Skin epidermis (tissue), 12 donors: ENCODE measurements around the gene MAB21L2.

ENCODE experiments used
- H3K27ac ChIP-seq, 21 experiments: fragments of 200-600 bp; sonication (generic) in 11 of 21; one replicate each; pipeline ENCODE4 v1.5.0; 2020; ENCODE audit warnings: mild to moderate bottlenecking in 3 of 21, inconsistent platforms in 2 of 21, moderate library complexity in 2 of 21
- H3K4me3 ChIP-seq, 7 experiments: fragments of 200-600 bp; sonication (generic) in 2 of 7; one replicate each; pipeline ENCODE4 v1.5.0; 2020; ENCODE audit warnings: inconsistent platforms in 2 of 7, mild to moderate bottlenecking in 2 of 7, moderate library complexity in 1 of 7

MAB21L2 gene

DNA sequence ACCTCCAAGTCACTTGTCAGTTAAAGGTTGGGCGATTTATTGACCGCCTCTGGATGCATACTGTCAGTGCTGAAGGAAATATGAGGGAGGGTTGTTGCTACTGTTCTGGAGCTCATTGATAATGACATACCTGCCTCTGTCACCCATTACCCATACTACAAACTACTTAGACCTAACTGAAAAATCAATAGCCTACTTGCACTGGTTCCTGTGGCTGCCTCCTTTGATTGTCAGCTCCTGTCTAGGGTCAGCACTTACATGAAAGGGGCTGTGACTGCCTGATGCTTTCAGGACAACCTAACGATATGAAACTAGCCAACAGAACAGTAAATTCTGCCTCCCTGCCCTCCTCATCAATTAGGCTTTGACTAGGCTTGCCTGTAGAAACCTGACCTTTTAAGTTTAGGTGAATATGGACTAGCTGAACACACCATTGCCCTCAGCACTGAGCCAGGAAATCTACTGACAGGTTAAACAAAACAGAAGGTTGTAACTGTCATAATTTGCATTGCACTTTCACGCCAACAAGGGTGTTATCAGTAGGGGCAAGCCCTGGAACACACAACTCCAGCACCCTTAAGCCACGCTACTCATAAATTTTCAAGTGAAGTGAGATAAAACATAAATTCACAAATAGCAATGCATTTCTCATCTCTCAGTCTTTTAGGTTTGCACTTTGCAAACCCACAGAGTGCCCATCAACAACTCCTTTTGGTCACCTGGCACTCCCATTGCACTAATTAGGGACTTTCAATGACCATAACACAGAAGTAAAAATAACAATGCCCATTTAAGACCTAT is 9.0 kb upstream of the MAB21L2 start:
- no peak overlapping the region for H3K27ac ChIP-seq
- no peak overlapping the region for H3K4me3 ChIP-seq

DNA sequence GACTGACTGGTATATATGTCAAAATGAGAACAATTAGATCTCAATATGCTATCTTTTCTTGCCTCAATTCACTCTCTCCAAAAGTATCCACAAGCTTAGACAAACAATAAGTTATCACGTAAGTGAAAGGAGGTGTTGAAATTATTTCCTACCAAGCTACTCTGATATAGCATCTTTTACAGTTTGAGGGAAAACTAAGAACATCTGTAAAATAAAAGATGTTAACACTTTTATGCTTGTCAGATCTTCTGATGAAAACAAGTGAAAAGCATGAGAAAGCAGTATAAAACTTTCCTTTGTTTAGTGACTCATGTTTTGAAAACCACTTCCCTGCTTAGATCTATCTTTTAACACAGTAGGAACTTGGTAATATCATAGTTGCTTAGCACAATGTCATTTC is 8.4 kb upstream of the MAB21L2 start:
- Histone ChIP-seq H3K4me3 (no peak overlapping the region), H3K27ac (no peak overlapping the region)

DNA sequence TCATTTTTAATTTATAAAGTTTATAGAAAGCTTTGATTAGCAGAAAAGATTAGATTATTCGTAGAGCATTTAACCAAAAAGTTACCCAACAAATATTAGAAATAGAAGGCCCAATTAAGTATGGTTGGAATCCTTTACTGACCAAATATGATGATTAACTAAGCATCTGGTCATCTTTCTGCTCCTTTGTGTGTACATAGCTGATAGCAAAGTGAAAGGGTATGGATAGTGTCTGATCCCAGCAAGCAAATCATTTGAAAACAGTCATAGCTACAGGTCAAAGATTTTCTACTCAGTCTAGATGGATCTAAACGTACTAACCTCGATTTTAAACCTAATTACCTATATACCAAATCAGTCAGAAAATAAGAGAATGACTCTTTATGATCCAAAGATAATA is 7.3 kb upstream of the MAB21L2 start:
- H3K27ac ChIP-seq: no peak overlapping the region
- no peak overlapping the region for H3K4me3 ChIP-seq

DNA sequence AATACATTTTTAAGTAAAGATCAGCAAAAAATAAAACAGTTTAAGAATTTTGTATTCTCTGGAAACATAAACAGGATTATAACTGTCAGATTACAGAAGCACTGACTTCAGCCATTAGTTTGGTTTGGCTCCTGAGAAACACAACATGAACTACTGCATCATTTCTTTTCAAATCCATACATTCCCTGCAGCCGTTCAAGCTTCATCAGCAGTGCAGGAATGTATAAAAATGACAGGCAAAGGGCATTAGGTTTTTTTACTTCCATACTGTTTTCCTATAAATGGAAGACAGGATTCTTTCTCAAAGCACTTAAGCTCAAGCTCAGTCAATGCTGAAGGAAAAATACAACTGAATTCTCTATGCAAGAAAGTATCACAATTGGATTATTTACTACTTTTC is 4.2 kb upstream of the MAB21L2 start:
- H3K27ac ChIP-seq: no peak overlapping the region
- no peak overlapping the region for H3K4me3 ChIP-seq

DNA sequence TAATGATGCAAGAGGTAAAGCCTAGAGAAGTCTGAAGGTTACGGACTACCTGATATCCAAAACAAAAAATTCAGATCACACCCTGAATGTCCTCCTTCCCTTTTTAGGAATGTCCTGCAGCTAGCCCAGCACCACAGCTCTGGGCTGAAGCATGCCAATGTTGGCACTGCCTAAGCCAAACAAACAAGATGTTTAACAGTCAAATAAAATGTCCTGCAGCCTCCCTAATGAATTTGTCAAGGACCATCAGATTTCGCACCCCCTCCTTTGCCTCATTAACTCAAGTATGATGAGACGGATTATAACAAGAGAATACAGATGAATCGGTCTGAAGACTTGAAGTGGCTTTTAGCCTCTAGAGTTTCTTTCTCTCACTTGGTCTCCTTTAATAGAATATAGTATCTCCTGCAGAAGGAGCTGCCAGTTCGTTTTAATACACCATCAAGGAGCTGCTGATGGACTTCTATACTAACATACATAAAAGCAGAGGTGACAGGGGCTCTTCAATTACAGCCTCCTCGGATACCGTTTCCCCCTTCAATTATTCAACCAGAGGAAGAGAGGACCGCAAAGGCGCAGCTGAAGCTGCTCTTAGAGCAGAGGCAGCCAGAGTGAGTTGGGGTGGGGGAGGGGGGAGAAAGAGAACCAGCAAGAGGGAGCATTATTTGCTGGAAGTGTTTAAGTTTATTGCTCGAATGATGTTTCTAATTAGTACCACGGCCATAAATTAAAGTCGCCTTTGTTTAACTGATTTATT is 3.0 kb upstream of the MAB21L2 start:
- Histone ChIP-seq H3K4me3 (no peak overlapping the region), H3K27ac (no peak overlapping the region)

DNA sequence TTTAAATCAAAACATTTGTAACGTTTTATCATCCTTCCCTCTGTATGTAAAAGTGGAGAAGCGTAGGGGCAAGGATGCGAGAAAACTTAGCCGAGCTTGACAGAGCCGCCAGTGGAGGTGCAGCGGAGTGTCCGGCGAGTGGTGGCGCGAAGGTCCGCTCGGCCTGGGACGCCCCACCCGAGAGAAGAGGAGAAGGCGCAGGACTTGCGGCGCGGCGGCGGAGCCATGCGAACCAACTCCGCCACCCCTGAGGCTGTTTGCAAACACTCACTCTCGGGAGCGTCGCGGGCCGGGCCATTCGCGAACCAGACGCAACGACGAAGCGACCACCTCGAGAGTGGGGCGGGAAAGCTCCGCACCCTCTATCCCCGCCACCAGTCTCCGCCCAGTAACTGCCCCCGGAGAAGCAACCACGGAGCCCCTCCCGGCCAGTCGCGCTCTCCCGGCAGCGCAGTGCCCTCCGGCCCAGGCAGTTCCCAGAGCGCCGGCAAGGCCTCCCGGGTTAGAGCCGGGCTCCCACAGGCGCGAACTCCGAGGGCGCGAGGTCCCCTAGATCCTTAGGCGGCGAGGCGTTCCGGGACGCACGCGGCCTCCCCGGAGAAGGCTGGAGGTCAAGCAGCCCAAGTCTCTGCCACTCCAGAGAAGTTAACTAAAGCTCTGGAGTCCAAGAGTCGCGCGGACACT is 2.3 kb upstream of the MAB21L2 start:
- H3K27ac ChIP-seq: no peak overlapping the region

DNA sequence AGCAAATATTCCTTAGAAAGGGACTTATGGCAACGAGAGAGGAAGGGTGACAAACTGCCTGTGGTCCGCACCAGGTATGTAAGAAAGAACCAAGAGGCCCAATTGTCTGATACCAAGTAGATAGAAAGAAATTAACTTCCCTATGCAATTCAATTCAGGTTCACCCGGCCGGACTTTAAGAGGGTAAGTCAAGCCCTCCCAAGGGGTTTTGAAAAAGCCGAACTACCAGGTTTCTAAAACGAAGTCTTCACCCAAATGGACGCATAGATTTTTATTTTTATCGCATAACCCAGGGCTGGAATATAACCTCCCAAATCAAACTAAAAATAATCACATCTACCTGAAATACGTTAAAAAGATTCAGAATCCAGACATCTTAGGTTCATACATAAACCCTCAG is 1.6 kb upstream of the MAB21L2 start:
- H3K27ac ChIP-seq: no peak overlapping the region
- H3K4me3 ChIP-seq: no peak overlapping the region

More for the DNA sequence above, 2.3 kb upstream of the MAB21L2 start:
- no peak overlapping the region for H3K4me3 ChIP-seq

DNA sequence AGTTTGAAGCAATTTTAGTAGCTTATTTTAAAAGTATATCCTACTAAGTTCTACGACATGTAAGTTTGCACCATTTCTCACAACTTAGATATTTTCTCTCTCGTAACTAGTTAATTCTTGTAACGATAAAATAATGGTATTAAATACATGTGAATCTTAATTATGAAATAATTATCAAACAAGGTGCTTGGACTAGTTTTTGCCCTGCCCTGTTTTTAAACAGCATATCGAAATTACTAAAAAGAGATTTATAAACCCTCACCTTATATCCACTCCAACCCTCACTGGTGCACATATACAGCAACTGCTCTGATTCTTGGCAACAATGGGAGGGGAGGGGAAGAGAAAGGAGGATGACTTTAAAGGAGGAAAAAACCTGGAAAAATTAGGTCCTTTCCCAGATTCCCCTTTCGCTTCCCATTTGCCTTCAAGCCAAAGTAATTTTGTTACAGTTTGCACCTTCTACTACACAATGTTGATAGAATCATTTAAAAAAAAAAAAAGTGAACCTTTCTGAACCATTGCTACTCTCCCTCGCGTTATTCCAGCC is 820 bp upstream of the MAB21L2 start:
- Histone ChIP-seq H3K27ac (no peak overlapping the region), H3K4me3 (no peak overlapping the region)

DNA sequence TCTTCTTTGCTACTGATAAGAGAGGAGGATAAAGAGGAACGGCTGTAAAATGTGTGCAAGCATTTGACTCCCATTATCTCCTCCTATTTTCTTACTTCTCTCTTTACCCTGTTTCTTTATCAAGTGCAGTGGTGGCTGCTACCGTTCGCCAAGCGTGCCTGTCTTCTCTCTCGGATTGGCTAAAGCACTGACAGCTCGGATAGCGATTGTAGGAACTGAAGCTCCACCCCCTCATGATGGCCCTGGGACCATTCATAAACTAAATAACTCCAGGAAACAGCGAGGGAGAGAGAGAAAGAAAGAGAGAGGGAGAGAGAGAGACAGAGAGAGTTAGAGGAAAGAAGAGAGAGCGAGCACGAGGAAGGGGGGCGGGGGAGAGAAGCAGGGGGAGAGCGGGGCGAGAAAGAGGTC is 305 bp upstream of the MAB21L2 start:
- Histone ChIP-seq H3K27ac (no peak overlapping the region), H3K4me3 (no peak overlapping the region)

DNA sequence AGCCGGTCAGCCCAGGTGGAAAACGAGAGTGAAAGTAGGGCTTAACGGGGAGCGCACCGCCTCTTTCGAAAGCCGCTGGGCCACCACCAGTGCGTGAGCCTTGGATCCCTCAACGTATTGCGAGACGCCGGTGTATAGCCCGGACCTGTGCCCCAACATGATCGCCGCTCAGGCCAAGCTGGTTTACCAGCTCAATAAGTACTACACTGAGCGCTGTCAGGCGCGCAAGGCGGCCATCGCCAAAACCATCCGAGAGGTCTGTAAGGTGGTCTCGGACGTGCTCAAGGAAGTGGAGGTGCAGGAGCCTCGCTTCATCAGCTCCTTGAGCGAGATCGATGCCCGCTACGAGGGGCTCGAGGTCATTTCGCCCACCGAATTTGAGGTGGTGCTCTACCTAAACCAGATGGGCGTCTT is 929 bp downstream of the MAB21L2 start:
- H3K4me3 ChIP-seq: peak overlapping the region in 4 of 7 experiments; percentile 6 to 16 (median 9)

DNA sequence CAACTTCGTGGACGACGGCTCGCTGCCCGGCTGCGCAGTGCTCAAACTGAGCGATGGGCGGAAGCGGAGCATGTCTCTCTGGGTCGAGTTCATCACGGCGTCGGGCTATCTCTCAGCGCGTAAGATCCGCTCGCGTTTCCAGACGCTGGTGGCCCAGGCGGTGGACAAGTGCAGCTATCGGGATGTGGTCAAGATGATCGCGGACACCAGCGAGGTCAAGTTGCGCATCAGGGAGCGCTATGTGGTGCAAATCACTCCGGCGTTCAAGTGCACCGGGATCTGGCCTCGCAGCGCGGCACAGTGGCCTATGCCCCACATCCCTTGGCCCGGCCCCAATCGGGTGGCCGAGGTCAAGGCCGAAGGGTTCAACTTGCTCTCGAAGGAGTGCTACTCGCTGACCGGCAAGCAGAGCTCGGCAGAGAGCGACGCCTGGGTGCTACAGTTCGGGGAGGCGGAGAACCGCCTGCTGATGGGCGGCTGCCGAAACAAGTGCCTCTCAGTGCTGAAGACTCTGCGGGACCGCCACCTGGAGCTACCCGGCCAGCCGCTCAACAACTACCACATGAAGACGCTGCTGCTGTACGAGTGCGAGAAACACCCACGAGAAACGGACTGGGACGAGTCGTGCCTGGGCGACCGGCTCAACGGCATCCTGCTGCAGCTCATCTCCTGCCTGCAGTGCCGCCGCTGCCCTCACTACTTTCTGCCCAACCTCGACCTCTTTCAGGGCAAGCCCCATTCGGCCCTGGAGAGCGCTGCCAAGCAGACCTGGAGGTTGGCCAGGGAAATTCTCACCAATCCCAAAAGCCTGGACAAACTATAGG is 1.5 kb downstream of the MAB21L2 start:
- Histone ChIP-seq H3K4me3 (peak overlapping the region in 4 of 7 experiments; percentile 6 to 16 (median 9)), H3K27ac (no peak overlapping the region)

More for the DNA sequence above, 929 bp downstream of the MAB21L2 start:
- H3K27ac ChIP-seq: no peak overlapping the region

DNA sequence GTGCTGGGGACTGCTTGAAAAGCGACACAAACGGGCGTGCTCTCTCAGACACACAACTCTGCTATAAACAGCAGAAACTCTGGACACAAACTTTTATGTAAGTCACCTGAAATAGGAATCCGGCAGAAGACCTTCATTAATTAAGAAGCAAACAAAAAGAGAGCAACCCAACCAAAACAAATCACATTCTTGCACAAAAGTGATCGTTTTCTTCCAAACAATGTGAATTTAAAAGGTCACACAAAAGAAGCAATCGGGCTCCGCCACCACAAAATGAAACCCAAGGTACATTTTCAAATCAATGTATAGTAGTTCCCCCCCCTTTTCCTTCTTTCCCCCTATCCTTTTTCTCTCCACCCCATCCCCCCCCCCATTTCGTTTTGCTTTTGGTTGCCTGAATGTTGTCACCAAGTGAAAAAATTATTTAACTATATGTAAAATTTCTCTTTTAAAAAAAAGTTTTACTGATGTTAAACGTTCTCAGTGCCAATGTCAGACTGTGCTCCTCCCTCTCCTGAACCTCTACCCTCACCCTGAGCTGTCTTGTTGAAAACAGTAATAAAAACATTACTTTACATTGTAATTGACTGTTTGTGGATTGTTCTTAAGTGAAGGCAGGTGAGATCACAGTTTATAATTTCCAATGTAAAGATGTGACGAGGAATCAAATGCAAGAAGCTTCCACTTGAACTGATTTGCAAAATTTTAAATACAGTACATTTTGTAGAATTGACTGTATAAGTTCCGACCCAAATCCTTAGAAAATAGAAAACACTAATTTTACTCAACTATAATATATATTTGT is 2.4 kb downstream of the MAB21L2 start:
- no peak overlapping the region for H3K4me3 ChIP-seq
- no peak overlapping the region for H3K27ac ChIP-seq

DNA sequence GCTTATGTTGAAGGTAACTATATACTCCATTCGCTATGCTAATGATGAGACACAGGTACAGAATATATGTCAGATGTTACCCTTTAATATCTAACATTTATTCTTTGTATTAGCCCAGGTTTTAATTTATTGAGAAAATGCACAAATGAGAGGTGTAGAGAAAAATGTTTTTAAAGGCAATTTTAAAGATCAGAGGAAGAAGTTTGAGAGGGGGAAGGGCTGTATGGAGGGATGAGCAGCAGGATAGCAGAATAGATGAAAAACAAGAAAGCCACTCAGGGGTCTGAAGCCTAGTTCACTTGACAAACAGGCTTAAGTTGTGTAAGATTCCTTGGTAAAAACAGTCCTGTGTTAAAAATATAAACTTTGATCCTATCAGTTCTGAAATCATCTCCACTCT is 3.7 kb downstream of the MAB21L2 start:
- H3K27ac ChIP-seq: no peak overlapping the region
- no peak overlapping the region for H3K4me3 ChIP-seq

DNA sequence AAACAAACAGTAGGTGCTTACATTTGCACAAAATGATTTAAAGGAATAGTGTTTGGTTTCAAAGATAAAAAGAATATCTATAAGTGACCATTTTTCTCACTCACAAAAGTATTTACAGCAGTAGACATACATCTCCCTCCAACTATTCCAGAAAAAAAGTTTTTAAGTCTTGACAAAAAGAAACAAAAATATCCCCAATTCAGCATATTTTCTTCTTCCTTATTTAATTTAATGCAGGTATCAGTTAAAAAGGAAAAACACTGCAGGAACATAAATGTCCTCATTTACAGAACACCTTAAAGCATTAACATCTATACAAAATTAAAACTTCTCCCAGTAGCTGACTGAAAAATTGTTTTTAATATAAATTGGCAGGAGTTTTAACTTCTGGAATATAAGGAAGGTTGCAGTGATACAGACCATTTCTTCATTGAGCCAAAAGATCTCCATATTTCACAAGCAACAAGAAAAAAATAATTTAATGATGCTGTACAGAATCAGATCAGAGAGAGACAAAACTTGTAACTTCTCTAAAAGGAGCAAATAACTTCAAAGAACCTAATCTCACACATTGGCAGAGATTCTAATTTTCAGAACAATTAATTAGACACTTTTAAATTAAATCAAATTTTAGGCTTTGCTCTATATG is 4.3 kb downstream of the MAB21L2 start:
- Histone ChIP-seq H3K4me3 (no peak overlapping the region), H3K27ac (no peak overlapping the region)

DNA sequence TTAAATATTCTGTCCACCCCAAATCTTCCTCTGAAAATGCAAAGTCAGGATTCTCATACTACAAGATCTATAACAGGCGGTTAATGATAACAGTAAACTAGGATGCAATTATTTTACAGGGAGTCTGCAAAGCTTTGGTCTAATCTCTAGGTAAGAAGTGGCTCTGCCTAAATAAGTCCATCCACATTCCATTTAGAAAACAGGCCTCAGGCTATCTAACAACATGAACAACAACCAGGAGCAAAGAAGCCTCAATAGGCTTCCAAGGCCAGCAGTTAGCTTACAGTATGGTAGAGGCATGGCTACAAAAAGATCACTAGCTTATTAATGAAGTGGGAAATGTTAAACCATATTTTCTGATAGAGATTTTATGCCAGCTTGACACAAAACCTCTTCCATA is 6.4 kb downstream of the MAB21L2 start:
- H3K4me3 ChIP-seq: no peak overlapping the region
- no peak overlapping the region for H3K27ac ChIP-seq

DNA sequence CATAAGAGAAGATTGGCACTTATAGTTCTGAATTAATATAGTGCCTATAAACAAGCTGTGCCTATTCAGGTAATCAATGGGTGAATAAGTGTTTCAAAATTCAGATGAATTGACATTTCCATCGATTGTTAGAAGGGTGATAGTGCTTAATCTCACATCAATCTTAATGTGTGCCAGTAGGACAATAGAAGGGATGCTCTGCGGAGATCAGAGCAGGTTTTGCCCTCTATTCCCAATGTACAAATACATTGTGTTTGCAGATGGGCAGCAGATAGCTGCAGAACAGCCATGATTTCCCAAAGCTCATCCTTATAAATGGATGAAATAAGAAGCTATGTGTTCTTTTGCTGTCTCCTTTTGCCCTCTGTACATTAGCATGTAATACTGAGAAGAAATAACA is 7.2 kb downstream of the MAB21L2 start:
- Histone ChIP-seq H3K27ac (no peak overlapping the region), H3K4me3 (no peak overlapping the region)

DNA sequence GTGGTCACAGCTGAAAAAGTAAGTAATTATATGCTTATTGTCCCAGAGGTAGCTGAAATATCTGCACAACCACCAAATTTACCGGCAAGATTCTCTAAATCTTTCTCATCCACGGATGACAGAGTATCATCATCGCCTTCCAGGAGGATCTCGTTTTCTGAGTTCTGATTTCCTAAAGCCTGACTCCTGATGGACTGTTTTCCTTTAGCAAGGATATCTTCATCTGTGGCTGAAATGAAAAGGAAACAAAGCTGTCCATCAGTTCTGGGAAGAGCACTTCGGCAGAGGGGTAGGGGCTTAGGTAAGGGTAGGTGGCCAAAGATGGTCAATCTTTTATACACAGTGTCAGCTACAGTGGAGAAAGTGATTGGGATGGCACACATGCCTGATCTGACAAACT is 8.7 kb downstream of the MAB21L2 start:
- no peak overlapping the region for H3K4me3 ChIP-seq
- no peak overlapping the region for H3K27ac ChIP-seq

DNA sequence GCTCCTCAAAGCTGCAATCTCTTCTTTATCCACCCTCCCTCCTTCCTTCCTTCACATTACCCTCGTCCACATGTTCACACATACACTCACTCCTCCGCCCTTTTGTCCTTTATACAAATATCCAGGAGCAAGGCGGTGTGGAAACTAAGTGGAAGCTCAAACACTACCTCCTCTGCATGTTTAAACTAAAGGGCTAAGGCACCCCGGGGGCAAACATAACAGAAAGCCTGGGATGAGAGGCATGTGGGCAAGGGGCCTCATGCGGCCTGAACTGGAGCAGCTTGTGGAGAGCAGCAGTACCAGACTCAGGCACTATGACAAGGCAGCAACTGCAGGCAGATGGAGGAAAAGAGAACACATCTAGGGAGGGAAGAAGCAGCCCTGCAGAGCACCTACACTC is 9.5 kb downstream of the MAB21L2 start:
- Histone ChIP-seq H3K27ac (no peak overlapping the region), H3K4me3 (no peak overlapping the region)
